ENCODE measurements around the gene RUFY4. TPM values are rescaled to one million over a fixed set of nuclear protein-coding genes. Genes with fewer than 3 reads are reported as not detected.

RUFY4 gene
- total and polyA plus RNA-seq, 2 donors (not counting 3 experiments of a cell fraction or from before 2014, with no cell fraction given), result not detected

GRCh38 chr2:218072478-218073024 lies 3.5 kb downstream of the RUFY4 start:
- H4K20me1 ChIP-seq (replicated peaks; ENCODE audit: control insufficient read depth, extremely low read depth, insufficient read depth, low read length), result no peaks in the 10 kb centered on the region
- DNase-seq (ENCODE audit: low read depth, low spot score) (no peak), FAIRE-seq (no peak)
- H3K4me2 ChIP-seq (ENCODE audit: insufficient read depth, low read length), result no peak overlapping the region
- no peak overlapping the region for H3K9ac ChIP-seq (replicated peaks; ENCODE audit: extremely low read depth, insufficient read depth, low read length)
- no peak overlapping the region for H2AFZ ChIP-seq (ENCODE audit: low read depth, low read length)
- peaks cover 0 to 2% of the 10 kb centered on the region in 2 experiments for H3K27me3 ChIP-seq (ENCODE audit: control insufficient read depth in 2 of 2, insufficient read depth in 2 of 2, low read length in 2 of 2)
- H3K9me1 ChIP-seq (replicated peaks; ENCODE audit: control insufficient read depth, extremely low read depth, insufficient read depth, low read length), result no peaks in the 10 kb centered on the region
- H3K79me2 ChIP-seq (ENCODE audit: control insufficient read depth, insufficient read depth, low read length), result no peaks in the 10 kb centered on the region
- H3K27ac ChIP-seq (ENCODE audit: insufficient read depth, low read depth, low read length), result no peak overlapping the region
- H3K36me3 ChIP-seq (ENCODE audit: control insufficient read depth in 2 of 2, extremely low read depth in 1 of 2, insufficient read depth in 2 of 2, low read length in 2 of 2), result no peaks in the 10 kb centered on the region
- POLR2A ChIA-PET, result no interaction called here
- TF ChIP-seq MYC (IDR thresholded peaks at IDR 0.05; ENCODE audit: low read depth, low read length) (no peak), POLR2AphosphoS5 (IDR thresholded peaks at IDR 0.05; ENCODE audit: insufficient read depth, low read depth, low read length) (no peak), JUN (IDR thresholded peaks at IDR 0.05; ENCODE audit: borderline replicate concordance, insufficient read depth, insufficient read length, low read depth) (no peak), CTCF (IDR thresholded peaks at IDR 0.05; ENCODE audit: extremely low read depth in 1 of 2, insufficient read depth in 1 of 2, low read depth in 1 of 2, low read length in 2 of 2) (no peak), GATA2 (IDR thresholded peaks at IDR 0.05; ENCODE audit: insufficient read depth, insufficient read length, low read depth, low read length) (no peak), EZH2 (IDR thresholded peaks at IDR 0.05; ENCODE audit: borderline replicate concordance, low read depth, low read length, severe bottlenecking) (no peak), FOS (IDR thresholded peaks at IDR 0.05; ENCODE audit: borderline replicate concordance, insufficient read depth, low read length) (no peak), POLR2A (IDR thresholded peaks at IDR 0.05; ENCODE audit: low read depth, low read length) (no peak)
- TF ChIP-seq, protein P1, sequence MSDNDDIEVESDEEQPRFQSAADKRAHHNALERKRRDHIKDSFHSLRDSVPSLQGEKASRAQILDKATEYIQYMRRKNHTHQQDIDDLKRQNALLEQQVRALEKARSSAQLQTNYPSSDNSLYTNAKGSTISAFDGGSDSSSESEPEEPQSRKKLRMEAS (IDR thresholded peaks at IDR 0.05; ENCODE audit: insufficient read depth, insufficient read length), result no peak
- H3K9me3 ChIP-seq (replicated peaks; ENCODE audit: control insufficient read depth, insufficient read depth, low read length), result no peaks in the 10 kb centered on the region
- intact Hi-C loops (cut with micrococcal nuclease), result no loop called here
- CTCF ChIA-PET, result interaction anchor here (1.2 to 10.1 kb wide), 2 partner anchors 15 to 285 kb away, joined by 4 to 317 read pairs; no protein-coding TSS in a partner anchor
- H3K4me1 ChIP-seq (ENCODE audit: control insufficient read depth, extremely low read depth, insufficient read depth, low read length), result no peaks in the 10 kb centered on the region
- no peak overlapping the region for H3K4me3 ChIP-seq (replicated peaks in 1 of 3; ENCODE audit: insufficient read depth in 1 of 3, low read depth in 1 of 3, low read length in 3 of 3)
- dilution Hi-C loops (cut with MboI; ENCODE audit: extremely low pct_ligation_motif_present, low sequenced_read_pairs), result no loop called here
- BruUV-seq (replicated peaks), result no TSS peak

All from endothelial cell of umbilical vein (primary cell).